GF-D8 (cell line): ENCODE results near the gene PPM1L.
"Not testable (repeated sequence)": the region's sequence is repeated elsewhere in the genome, so short reads cannot be mapped to it uniquely, and the experiment has no call there.

Source experiments
- DNase-seq: peaks from one replicate; lab custom pipeline; 2025; lab: John Stamatoyannopoulos, UW

The PPM1L gene

DNA sequence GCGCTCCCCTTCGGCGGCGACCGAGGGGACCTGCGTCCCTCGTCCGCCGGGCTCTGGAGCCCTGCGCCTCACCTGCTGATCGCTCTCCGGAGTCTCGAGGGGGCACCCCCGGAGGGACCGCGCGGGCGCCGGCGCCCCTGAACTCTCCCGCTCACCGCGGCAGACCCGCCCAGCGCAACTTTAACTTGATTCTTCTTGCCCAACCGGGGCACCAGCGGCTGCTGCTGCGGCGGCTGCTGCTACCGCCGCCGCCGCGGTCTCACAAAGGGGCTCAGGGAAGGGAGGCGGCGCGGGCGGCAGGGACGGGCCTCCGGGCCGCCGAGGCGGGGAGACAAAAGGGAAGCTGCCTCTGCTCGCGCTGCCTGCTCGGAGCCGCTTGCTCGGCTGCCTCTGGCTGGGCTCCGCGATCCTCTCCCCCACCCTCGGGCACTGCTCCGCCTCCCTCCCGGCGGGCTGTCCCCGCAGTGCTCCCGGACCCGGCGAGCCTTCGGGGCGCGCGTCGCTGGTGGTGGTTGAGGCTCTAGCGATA is at the start of gene PPM1L:
Gene PPM1L (plus strand): TSS at position 456 of the 529 bp plus-strand sequence.
- peak; percentile 46 for DNase-seq

DNA sequence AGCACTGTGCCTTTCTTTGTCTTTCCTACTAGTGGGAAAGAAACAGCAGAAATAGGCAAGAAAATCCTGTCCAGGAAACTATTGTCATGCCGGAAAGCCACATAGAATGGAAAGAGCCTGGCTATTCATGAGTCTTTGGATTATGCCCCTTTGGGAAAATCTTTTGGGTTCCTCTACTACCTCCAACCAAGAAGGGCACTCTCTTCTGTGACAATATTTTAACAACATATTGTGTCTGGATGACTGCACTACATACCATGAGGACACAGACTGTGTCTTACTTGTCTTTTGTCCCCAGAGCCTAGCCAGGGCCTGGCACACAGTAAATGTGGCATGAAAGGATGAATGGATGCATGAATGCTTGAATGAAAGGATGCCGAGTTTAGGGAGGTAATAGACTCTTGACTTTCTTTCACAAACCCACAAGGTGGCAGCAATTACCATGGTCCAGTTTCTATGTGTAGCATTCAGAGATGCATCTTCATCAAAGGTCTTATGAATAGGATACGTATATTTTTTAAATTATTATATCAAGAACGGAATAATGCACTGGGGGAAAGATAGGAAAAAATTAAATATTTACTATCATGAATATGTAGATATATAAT is 48.7 kb upstream of the PPM1L start:
- DNase-seq, result no peak

DNA sequence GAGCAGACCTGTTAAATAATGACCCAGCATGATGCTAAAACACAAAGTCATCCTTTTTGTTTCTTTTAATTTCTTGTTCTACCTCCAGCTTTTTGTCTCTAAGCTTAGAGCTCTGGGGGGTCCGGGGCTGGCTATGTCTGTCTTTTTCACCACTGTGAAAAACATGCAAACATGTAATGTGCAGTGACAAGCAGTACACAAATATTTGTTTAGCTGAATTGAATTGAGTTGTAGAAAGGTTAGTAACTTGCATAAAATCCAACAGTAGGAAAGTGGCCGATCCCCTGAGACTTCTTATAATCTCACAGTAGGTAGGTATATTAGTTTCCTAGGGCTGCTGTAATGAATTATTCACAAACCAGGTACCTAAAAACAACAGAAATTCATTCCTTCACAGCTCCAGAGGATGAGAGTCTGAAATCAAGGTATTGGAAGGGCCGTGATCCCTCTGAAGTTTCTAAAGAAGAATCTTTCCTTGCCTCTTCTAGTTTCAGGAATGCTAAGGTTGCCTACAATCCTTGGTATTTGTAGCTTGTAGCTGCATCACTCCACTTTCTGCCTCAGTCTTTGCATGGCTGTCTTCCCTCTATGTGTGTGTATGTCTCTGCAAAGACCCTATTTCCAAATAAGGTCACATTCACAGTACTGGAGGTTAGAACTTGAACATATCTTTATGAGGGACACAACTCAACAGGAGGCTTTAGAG is 46.4 kb upstream of the PPM1L start:
- DNase-seq, result no peak

DNA sequence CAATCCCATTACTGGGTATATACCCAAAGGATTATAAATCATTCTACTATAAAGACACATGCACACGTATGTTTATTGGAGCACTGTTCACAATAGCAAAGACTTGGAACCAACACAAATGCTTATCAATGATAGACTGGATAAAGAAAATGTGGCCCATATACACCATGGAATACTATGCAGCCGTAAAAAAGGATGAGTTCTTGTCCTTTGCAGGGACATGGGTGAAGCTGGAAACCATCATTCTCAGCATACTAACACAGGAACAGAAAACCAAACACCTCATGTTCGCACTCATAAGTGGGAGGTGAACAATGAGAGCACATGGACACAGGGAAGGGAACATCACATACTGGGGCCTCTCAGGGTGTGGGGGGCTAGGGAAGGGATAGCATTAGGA is 42.9 kb upstream of the PPM1L start:
- not testable (repeated sequence) for DNase-seq

DNA sequence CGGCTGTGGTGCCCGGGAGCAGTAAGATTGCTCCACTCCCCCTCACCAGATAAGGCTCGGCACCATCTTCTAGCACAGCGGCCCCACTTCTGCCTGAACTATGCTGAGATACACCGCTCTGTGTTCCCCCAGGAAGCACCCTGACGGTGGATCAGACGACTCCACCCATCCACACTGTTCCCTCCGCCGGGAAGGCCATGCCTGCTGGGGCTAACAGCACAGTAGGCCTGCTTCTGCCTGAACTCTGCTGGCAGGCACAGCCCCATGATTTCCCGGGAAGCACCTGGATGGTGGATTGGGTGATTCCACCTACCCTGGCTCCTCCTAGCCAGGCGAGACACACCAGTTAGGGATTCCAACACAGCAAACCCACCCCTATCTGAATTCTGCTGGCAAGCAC is 36.3 kb upstream of the PPM1L start:
- no peak for DNase-seq

DNA sequence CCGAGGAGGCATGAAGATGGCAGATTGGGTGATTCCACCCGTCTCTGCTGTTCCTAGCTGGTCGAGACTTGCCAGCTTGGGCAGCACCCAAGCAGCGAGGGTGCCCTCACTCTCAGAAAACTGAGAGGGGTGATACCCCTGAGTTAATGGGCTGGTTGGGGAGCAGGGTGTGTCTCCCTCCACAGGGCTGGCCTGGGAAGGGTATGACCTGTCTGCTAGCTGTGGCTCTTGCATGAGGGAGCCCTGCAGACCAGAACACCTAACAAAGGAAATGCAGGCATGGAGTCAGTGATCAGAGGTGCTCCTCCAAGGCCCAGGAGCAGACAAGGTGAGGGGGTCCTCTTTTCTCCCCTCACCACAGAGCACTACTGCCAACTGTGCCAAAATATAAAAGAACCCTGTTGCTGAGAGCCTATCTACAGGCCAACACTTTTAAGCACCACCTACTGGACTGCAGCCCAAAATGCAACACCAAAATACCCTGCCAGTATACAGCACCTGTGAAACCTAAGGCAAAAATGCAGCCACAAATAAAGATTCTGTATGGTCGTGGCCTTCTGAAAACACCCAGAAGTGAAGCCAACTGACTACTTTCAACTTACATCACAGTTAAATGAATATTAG is 35.8 kb upstream of the PPM1L start:
- no peak for DNase-seq

DNA sequence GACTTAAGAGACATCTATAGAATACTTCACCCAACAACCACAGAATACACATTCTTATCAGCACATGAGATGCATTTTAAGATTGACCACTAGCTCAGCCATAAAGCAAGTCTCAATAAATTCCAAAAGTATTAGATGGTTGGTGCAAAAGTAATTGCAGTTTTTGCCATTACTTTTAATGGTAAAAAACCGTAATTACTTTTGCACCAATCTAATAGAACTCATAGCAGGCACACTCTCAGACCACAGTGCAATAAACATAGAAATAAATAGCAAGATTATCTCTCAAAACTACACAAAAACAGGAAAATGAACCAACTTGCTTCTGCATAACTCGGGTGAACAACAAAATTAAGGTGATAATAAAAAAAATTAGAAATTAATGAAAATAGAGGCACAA is 33.7 kb upstream of the PPM1L start:
- no peak for DNase-seq

DNA sequence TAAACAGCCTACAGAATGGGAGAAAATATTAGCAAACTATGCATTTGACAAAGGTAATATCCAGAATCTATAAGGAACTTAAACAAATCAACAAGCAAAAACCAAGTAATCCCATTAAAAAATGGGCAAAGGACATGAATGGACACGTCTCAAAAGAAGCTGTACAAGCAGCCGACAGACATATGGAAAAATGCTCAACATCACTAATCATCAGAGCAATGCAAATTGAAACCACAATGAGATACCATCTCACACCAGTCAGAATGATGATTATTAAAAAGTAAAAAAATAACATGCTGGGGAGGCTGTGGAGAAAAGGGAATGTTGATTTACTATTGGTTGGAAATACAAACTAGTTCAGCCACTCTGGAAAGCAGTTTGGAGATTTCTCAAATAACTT is 30.7 kb upstream of the PPM1L start:
- DNase-seq, result no peak

DNA sequence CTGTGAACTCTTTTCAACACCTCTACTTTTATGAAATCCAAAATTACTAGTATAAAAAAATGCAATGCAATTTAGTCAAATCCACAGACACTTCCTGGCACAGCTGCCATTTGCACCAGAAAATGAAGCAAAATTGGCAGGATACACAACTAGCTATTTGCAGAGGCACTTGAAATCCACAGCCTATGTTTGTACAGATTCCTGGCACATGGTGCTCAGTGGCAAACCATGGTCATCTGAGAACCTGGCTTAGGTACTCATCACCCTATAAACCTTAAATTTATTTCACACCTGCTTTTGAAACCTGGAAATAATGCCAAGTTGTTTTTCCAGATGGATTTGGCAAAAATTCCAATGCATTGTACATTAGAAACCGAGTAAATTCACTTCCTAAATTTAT is 20.2 kb upstream of the PPM1L start:
- DNase-seq, result no peak

DNA sequence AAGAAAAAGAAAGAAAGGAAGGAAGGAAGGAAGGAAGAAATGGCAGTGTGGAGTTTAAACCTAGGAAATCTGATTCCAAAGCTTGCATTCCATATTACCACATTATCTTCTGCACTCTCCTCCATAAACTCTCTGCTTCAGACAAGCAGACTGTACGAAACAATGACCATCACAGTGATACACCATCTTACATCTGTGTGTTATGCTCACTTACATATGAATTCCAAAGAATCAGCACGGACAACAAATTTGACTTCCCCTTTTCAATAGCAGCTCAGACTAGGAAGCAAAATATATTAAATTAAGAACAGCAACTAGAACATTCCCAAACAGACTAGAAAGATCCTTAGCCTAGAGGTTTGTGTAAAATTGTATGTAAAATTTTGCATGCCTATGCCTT is 18.0 kb upstream of the PPM1L start:
- DNase-seq, result no peak

DNA sequence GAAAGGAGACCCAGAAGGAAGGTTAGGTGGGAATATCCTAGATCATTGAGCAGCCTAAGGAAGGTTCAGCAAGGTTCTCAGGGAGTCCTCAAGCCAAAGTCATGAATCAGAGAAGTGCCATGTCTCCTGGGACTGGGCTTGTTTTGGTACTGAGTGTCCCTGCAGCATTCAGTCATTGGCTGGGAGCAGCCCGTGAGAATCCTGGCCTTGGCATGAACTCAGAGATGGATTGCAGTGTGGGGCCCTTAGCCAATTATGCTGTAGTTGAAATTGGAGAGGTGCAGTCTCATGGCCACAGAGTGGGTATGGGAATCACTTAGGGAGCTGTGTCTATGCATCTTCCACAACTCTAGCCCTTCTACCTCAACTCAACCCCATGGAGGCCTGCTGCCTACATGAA is 17.0 kb upstream of the PPM1L start:
- no peak for DNase-seq

DNA sequence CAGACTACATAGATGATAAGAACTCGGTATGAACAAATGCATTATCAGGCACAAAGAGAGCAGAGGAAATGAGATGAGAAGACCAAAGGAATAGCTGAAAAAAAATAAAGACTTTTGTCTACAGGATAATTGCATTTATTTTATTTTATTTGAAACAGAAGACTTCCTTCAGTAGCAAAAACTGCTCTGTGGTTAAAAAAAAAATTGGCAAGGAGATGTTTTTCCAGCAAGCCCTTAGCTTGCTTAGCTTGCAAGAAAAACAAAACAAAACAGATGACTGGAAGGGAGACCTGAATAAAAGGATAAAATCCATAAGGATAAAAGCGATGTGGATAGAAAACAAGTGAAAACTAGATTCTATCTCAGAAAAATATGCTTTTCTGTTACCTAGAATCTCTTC is 9.1 kb upstream of the PPM1L start:
- DNase-seq, result no peak

DNA sequence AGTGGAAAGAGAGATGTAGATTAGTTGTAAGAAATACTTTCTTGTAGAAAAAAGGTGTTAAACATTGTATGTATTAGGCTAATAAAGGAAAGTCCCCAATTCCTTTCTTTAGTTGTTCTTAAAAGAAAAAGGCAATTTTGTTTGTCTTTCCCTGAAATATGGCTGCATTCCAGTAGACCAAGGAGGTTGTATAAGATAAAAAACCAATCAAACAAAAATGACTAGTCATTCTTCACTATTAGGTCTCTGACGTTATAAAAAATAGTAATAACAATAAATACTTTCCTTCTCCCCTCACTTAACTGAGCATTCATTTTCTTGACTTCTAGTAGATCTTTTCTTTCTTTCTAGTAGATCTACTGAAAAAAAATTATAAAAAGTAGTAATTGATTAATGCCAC is 8.6 kb upstream of the PPM1L start:
- no peak for DNase-seq

DNA sequence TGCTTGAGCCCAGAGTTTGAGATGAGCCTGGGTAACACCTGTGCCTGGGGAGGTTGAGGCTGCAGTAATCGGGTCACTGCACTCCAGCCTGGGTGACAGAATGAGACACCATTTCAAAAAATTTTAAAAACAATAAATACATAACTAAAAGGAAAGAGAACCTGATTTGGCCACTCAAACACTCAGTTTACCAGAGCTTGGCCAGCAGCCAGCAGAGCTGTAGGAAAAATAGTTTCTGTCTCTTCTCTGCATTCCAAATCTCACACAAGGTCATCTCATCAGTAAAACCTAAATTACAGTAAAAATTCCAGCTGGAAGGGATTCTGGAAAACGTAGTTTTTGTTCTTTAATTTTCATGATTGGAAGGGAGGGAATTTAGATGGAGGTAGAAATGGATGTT is 7.8 kb upstream of the PPM1L start:
- DNase-seq, result no peak

DNA sequence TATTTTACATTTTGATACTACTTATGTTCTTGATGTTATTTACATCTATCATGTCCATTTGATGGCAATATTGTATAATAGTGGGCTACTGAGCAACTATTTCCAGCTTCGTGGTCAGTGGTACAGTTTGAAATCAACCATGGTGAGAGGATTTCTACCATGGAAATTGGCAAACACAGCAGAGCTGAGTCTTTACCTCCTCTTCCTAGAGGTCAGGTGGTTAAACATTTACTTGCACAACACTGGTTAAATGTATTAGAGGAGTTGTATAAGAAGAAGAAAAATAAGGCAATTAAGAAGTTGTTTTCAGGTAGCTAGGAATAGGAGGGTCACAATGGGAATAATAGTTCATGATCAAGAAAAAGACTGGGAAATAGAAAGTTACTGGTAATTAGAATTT is 7.2 kb upstream of the PPM1L start:
- DNase-seq, result no peak

DNA sequence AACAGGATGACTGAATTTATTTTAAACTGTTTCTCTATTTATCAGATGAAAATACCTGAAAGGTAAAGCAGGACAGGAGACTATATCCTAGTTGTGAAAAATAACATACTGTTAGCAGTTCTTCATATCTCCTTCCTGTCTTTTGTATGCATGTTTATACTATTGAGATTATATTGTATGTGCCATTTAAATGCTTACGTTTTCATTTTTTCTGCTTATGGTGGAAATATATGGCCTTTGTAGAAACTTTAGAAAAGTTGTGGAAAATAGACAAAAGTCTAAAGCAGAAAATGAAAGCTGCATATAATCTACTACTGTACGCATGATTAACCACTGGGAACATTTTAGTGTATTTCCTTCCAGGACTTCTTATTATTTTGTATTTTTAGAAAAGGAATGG is 2.1 kb upstream of the PPM1L start:
- DNase-seq, result no peak

DNA sequence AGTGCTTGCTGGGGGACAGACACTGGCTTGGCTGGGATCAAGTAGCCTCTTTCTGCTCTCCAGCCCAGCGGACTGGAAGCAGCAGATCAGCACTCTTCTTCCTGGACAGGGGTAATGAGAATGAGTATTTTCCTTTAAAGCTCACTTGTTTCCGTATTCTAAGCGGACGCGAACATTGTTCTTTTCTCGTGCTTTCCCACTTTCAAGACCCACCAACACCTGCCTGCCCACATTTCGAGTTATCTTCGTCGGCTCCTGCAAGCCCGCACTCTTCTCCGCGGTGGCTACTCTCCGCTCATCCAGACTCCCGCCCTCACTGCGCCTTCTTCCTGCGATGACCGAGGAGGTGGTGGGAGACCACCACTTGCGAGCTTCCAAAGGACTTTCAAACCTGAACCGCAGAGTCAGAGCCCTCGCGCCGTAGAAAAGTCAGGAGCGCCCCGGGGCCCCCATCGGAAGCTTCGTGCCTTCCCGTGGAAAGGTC is 1.6 kb upstream of the PPM1L start:
- DNase-seq, result no peak

DNA sequence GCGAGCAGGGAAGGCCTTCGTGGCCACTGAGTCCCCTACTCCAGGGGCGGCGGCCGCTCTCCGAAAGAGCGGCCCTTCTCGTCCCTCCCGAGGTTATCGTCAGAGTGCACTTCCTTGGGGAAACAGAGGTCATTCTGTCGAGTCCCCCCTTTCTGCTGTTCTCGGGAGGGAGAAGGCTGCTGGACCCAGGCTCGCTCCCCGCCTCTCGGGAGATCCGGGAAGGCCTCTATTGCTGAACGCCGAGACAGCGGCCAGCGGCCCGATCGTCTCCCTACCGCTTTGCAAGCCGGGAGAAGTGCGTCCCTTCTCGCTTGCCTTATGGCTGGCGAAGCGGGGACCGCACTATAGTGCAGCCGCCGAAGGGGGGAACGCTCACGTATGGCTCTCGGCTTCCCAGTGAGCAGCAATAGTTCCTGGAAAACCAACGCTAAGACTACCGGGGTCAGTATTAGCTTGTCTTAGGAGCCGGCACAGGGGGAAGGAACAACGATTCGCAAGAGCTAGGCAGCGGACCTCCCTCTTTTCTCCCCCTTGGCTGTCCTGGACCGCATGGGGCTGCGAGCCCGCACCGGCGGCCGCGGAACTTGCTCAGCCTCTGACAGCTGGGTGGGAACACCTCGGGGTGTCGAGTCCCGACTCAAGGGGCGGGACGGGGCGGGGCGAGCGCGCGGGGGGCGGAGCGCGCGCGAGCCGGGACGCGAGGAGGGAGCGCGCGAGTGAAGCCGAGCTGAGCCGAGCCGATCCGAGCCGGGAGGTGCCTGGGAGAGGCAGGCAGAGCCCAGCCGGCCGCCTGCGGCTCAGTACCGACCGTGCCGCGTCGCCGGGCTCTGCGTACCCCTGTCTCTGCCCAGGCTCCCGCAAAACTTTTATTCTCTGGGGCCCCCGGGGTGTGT is 930 bp upstream of the PPM1L start:
- DNase-seq, result peak; percentile 76

DNA sequence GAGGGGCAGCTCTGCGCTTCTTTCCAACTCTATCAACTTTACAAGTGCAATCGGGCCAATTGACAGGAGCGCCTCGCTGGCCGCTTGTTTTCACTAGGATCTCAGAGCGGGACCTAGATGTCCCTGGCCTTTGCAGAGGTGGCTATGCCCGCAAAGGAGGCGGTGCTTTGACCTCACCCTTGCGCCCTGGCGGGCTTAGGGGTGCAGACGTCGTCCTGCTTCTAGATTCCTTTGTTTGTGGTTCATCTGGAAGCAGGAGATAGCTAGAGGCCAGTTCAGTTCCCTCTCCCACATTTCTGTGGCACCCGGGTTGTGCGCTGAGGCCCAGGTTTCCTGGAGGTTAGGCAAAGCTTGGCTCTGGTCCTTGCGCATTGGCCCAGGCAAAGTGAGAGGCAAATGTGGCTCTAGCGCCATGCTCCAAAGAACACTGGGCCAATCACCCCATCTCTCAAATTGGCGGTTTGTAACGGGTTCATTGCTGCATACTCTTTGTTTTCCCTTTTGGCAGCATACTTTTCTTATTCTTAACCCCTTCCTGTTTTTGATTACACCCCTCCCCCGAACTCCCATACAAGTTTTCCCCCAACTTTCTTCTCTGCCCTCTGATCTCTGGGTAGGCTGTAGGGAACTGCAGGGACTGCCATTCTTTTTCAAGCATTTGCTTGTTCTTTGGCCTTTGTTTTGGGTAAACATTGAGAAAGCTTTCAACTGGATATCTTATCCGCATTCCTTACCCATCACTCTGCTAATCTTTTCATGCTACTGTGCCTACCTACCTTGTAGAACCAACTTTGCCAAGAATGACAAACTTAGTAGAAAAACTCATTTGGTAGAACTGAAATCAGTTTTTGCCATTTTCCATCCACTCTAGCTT is 1.4 kb downstream of the PPM1L start:
- no peak for DNase-seq

DNA sequence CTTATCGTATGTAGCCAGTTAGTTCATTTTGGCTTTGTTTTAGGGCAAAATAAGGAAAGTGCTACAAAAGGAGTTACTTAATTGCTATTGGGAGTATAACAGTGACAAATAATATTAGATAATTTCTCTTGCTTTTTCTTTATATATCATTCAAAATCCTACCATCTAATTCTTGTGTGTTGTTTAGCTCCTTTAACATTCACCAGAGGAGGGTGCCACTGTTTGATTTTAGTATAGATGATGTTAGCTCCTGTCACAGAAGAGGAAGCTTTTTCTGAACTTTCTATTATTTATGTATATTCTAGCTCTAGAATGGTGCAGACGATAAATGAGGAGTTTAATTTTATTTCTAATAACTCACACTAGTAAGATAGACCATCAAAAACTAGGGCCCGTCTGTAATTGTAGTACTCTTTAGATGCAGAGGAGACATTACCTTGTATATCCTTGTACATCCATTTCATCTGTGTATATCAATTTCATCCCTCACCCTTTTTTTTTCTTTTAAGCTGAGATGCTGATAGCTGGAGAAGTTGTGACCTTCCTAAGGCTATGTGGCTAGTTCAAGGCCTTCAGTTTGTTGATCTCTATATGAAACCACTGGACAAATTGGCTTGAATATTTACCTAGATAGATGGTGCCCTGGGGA is 3.0 kb downstream of the PPM1L start:
- no peak for DNase-seq

DNA sequence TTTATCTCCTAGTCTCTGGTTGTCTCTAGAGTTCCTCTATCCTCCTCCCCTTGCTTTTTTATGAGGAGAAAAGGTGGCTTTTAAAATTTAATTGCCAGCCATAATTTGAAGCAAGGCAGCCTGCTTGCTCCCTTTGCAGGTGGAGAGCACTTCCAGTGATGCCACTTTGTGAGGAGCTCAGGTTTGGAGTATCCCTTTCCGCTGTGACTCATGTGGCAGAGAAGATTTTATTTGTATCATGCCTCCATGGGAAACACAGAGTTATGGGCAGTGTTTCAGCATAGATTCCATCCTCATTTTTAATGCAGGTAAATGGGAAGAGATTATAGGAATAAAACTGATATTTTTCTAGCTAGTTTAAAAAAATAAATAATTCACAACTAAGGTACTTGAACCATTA is 7.0 kb downstream of the PPM1L start:
- no peak for DNase-seq
